GOT3 (cell line): ENCODE data around the gene WASF3.

Experiments
- DNase-seq: peaks from one replicate; lab custom pipeline; 2025; ENCODE audit warnings: mixed read lengths; lab: John Stamatoyannopoulos, UW

Gene WASF3

DNA sequence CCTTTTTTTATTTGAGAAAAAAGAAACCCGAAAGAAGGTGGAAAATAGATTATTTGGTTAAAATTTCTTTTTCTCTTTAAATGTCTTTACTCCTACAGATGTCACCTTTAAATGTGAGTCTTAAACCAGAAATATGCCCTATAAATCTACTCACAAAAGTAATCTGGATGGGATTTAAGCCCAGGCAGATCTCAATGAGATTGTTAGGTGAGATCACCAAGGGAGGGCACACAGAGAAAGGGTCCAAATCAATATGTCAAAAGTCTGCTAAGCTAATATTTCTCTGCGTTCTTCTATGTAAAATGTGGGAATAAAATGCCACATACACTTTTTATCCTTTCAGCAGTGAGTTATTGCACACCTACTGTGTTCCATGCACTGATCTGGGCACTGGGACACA, 32.9 kb downstream of the WASF3 start:
- no peak for DNase-seq

DNA sequence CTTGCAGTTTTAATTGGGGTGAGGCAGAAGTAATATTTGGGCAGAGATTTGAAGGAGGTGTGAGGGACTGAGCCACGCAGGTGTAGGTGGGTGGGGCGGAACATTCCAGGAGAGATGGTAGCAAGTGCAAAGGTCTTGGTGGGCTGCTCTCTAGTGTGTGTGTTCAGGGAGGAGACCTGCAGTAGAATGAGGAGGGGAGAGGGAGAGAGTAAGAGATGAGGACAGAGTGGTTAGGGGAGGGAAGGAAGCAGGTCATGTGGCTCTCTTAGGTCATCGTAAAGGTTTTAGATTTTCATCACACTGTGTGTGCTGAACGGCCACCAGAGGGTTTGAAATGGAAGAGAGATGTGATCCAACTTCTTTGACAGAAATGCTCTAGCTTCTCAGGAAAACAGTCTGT, 33.5 kb downstream of the WASF3 start:
- DNase-seq: no peak

DNA sequence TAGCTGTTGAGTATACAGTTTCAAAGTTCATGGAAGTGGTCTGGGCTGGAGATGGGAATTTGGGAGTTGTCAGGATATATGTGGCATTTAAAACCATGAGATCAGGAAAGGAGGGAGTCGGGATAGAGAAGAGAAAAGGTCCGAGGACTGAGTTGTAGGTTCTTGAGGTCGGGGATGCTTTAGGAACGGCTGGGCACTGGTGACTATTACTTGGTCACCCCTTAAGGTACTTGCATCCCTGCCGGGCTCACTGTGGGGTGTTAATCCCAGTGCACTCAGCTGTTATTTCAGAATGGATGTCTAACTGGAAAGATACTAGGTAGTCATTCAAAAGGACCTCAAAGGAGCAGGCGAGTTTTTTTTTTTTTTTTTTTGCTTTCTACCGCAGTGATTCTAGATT, 34.2 kb downstream of the WASF3 start:
- DNase-seq: no peak

DNA sequence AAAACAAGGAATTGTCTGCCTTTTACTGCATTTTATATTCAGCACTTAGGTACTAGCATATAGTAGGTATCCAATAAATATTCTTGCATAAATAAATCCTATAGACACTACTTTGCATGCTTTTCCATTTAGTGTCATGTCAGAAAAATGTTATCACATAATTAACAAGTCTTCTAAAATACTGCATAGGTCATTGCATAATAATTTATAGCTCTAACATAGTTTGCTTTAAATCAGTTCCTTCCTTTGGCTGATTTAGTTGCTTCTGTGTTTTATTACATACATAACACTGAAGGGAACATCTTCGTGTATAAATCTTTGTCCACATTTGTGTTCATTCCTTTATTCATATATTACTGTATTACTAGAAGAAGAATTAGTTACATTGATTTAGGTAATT, 36.2 kb downstream of the WASF3 start:
- DNase-seq: no peak

DNA sequence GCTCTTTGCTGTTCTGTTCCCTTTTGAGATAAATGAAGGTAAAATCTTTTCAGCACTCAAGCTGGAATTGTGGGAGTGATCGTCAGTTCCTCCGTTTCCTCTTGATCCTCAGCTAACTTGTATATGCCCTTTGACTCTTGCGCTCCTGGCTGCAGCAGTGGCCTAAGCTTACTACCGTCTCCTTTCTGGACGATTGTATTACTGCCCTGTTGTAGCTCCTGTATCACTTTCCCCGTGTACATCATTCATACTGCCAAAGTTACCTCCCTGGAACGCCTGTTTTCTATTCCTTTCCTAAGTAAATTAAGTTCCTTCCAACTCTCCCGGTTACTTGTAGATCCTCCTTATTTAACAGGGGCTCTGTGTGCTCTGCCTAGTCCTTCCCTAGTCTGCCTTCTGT, 36.9 kb downstream of the WASF3 start:
- DNase-seq: no peak

DNA sequence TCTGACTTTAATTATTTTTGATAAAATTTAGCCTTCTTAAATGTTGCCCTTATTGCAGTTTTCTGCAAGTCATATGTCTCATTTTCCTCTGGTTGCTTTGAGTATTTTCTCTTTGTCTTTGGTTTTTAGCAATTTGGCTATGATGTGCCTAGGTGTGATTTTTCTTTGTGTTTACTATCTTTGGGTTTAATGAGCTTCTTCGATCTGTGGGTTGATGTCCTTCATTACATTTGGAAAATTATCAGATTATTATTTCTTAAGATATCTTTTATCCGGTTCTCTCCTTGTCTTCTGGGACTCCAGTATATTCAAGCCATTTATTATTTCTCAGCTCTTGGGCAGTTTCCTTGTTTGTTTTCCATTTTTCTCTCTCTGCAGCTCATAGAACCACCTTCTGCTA, 39.0 kb downstream of the WASF3 start:
- DNase-seq: no peak

DNA sequence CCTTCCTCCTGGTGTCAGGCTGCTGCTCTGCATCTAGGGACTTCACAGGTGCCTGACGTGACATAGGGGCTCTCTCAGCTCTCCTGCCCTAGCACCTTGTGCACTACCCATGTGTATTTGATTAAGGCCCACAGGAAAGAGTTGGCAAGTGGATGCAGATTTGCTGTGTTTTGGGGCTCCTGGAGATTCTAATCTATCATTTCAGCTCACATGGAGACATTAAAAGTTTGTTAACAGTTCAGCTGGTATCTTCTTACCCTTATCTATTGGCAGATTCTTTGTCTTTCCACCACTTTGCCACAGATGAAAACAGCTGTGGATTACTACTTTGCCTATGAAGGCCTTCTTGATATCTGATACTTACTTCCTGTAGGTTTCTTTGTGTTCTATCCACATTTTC, 41.9 kb downstream of the WASF3 start:
- no peak for DNase-seq

DNA sequence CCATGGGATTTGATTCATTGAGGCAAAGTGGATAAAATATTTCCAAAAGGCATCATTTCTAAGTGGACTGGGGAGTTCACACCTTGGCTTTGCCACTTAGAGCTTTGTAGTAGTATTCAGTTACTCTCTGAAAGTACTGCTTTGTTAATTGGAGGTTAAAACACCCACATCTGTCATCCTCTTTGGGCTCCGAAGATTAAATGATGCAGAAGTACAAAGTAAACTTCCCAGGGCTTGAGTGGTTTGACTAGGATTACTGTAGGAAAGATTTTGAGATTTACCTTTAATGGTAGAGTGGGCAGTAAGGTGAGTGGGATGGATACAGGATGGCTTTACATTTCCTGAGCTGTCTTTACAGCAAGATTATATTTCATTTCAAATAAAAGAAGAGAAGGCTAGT, 42.4 kb downstream of the WASF3 start:
- no peak for DNase-seq

DNA sequence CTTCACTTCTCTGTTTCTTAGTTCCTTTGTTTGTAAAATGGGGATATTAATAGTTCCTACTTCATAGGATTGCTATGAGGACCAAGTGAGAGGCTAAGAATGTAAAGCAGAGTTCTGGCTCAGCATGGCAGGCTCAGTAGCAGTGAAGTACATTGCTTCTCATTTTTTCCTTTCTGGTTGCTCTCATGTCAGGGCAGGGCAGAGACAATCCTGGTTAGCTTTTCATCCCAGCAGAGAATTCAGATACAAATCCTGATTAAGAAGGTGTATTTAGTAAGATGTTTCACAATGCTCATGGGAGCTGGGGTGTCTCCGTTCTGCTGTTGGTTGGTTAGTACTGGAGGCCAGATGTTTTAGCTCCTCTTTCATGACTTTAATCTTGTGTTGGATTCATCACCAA, 42.9 kb downstream of the WASF3 start:
- DNase-seq: no peak

DNA sequence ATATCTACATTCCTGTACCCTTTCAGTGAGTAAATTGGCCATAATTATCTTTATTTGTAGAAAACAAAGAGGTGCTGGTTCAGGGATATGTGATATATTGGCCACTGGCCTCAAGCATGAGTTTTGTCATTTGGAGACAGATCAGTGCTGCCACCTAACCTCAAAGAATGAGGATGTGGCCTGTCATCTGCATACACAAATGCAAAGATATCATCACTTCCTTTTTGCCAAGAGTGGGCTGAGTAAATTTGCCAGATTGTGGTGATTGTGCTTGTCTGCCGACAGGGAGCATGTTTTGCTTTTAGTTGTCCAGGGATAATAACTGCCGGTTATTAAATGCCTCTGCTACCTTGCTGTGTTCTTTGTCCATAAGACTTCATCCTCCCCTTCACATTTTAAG, 44.2 kb downstream of the WASF3 start:
- DNase-seq: no peak

DNA sequence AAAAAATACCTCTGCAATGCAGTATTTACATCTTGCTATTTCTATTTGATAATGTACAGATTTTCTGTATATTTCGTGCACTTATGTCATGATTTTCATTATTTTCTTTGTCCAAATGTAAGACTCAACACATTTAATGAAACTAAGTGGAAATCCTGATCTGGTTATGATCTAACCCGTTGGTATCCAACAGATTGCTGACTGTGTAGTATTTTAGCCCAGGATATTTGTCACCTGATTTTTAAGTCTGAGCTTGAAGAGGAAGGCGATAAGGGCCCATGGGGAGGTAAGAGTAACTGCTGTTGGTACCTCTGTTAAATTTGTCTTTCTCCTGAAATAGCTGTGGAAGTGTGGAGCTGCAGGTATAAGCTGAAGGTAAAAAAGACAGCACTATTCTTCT, 45.3 kb downstream of the WASF3 start:
- DNase-seq: no peak

DNA sequence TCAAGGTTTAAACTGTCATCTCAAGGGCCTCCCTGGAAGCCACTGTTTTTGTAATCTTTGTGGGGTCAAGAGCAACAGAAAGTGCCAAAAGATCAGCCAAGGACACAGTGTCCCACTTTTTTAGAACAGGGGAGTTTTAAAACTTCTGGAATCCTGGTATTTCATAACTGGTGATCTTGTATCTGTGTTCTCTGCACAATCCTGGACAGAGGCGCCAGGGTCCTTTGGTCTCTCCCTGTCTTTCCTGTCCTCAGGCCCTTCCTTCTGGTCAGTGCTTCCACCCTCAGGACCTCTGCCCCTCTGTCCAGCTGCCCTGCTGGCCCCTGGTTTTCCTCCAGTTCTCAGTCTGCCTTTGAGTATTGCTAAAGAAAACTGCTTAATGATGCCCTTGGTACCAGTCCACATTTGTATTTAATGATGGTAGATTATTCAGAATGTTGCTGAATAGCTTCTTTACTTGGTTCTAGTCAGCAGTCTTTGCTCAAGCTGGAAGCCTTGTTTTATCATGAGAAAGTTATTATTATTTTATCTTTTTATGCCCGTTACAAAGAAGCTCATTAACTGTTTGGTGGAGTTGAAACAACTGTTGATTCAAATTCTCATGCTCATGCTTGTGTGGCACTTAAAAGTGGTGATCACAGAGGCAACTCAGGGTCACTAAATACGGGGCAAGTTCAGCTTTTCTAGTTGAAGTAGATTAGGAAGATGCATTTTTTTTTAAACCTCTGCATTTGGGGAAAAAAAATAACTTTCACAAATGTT, 47.5 kb downstream of the WASF3 start:
- DNase-seq: no peak

DNA sequence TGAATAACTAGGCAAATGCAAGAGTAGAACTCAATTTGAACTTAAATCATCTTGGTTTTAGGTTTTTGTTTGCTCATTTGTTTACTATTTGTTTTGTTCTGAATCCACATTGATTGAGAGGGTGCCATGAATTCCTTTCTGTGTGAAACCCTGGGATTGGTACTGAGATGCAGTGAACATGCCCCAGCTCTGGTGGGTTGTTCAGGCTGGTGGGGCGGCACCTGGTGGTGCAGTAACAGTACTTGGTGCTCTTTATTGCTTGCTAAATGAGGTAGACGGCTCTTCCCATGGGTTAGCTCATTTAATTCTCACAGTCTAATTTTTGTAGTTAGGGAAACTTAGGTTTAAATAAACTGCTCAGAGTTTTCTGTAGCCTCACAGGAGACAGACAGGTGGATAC, 48.4 kb downstream of the WASF3 start:
- DNase-seq: no peak

DNA sequence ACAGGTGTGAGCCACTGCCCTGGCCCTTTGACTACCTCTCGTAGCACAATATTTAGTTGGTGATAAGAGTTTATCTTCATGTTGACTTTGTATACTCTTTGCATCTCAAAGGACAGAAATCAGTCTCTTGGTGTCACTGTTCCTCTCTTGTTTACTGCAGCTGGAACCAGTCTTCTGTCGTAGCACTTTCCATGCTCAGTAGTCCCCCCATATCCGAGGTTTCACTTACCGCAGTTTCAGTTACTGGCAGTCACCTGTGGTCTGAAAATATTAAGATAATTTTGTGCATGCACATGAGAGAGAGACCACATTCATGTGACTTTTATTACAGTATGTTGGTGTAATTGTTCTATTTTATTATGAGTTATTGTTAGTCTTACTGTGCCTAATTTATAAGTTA, 49.1 kb downstream of the WASF3 start:
- no peak for DNase-seq

DNA sequence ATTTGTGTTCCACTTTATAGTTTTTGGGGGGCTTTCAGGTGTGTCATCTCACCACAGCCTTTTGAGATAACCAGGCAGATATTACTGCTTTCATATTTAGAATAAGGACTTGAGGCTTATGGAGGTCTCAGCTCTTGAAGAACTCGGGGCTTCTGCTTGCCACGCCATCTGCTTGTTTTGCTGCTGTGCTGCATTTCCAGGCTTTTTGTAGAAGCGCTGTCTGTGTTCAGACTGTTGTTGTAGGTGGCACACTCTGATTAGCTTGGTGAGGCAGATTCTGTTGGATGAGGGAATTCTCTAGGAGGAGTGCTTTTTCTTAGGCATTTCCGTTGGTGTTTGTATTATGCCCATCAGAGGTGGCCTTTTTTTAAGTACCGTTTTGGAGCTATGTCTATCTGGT, 57.2 kb downstream of the WASF3 start:
- DNase-seq: no peak

DNA sequence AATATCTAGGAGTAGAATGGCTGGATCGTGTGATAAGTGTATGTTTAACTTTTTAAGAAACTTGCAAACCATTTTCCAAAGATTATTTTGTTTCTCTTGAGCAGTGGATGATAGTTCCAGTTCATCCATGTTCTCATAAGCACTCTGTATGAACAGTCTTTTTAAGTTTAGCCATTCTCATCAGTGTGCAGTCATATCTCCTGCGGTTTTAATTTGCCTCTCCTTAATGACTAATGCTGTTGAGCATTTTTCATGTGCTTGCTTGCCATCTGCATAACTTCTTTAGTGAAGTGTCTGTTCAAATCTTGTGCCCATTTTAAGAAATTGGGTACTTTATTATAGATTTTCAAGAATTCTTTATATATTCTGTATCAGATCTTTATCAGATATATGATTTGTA, 58.6 kb downstream of the WASF3 start:
- DNase-seq: no peak

DNA sequence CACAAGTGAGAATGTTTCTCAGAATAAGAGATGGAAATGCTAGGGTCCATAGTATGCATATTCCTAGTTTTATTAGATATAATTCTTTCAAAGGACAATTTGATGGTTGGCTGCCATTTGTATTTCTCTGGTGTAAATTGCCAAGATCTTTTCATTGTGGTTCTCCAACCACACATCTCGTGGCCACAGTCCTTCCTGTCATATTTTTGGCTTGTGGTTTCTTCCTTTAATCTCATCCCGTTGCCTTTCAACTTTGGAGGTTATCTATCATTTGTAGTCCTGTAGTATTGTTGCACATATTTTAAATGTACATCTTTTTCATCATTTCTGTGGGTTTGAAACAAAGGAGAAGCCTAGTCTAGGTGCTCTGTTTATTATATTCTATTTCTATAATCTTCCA, 61.2 kb downstream of the WASF3 start:
- DNase-seq: no peak

DNA sequence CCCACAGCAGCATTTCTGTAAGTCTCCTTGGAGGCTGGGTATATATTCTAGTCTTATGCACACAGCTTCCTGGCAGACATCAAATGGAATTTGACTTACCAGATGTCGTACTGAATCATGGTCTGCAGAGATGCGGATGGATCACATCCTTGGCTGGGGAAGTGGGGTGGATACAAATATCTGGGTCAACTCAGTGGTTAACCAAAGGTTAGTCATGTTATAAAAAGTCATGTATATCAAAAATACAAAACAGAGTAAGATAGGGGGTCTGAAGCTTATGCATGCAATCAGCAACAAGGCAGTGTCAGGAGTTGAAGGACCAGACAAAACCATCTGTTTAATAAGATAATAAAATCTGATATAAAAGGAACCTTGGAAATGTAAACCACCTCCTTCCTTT, 61.9 kb downstream of the WASF3 start:
- DNase-seq: no peak

DNA sequence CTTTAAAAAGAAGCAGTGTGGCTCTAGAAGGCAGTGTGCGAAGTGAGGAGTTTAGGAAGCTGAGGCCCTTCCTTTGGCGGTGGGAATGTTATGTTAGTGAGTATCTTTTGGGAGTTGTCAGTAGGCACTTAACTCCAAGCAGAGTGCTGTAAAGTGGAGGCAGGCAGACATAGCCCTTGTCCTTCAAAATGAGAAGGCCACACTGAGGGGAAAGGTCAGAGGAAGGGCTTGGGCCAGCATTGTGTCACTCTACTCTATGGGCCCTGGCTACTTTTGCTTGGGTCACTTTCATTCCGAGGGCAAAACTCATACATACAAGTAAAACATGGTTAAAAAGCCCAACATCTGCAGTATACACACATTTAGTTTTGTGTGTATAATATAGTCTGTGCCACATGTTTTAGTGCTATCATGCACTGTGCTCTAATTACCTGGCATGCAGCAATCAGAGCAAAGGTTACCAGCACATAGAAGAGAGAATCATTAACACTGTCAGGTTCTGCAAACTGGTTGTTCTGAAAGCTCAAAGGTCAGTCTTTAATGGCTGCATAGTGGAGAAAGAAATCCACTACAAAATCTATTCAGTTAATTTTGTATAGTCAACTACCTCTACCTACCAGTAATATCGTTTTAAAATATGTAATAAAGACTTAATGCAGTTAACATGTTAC, 64.4 kb downstream of the WASF3 start:
- DNase-seq: no peak

DNA sequence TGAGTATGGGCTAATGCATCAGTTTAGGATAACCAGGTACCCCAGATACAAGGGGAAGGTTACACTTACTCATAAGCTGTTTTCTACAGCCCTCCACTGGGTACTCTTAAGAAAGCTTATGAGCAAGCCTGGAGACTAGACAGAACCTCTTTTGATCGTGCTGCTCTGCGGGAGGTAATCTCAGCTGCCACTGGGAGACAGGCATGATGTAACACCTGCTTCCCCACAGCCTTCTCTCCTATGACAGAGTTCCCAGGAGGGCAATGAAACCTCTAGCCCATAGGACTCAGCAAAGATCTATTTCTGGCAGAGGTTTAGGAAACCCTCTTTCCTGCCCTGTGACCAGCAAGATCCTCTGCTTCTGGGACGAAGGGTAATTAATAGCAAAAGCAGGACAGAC, 65.6 kb downstream of the WASF3 start:
- no peak for DNase-seq

DNA sequence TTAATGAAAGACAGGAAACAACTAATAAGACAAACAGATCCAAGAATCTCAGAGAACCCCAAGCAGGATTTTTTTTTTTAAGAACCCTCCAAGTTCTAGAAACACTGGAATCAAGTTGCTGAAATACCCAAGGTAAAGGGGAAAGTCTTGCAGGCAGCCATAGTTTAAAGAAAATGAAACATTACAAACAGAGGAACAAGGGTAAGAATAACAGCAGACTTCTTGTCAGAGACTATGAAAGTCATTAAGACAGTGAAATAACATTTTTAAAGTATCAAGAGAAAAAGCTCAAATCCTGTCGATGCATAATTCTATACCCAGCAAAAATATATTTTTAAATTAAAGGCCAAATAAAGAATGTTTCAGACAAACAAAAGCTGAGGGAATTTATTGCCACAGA, 67.1 kb downstream of the WASF3 start:
- no peak for DNase-seq

DNA sequence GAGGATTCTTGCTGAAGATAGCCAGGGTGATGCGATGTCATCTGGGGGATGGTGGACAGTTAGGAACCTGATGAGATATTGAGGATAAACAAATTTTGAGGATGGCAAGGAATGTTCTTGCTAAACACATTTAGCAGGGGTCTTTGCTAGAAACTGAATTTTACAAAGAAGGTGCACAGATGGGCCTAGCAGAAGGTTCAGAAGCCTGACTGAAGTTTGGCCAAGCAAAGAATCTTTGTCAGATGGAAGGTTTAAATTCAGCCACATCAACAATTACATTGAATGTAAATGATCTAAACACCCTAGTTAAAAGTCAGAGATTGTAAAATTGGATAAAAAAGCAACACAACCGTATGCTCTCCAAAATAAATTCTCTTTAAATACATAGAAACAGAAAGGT, 68.8 kb downstream of the WASF3 start:
- no peak for DNase-seq

DNA sequence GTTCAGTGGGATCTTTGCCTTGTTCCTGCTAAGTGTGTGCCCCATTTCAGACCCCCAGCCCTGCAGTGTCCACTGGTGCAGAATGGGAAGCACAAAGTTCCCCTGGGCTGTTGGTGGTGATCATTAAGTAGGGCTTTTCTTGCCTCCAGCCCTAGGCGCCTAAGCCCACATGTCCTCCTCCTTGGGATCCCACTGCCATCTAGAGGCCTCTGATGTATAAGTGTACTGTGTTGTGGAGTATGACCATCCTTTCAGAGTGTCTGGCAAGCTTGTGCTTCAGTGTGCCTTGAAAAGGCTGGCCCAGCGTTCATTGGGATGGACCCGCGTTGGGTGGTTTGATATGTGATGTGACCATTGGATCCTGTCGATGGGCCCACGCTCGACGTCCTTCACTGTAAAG, 71.2 kb downstream of the WASF3 start:
- DNase-seq: no peak

DNA sequence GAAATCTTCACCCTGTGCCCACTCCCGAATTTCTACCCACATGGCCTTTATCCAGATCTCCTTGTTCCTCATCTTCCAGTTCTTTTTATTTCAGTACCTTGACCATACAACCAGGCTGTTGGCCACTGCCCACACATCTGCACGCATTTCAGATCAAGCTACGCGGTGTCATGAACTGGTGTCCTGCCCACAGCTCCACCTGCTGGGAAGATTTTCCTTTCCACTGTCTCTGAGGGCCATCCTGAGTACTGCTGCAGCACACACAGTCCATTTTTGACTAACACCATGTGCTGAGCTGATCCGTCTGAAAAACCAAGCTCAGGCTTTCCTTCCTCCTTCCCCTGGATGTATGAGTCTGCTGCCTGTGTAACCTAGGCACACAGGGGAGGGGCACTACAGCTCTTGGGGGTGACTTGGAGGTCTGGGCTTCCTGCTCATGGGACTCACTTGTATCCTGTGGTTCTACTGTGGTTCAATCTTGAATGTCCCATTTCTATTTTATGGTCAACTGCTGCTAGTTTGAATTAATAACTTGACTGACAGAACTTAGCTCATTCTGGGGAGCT, 71.9 kb downstream of the WASF3 start:
- DNase-seq: no peak
